ENCODE data around the gene RAB23. TPM values are rescaled to one million over a fixed set of nuclear protein-coding genes. Genes with fewer than 3 reads are reported as not detected.
"Not testable (repeated sequence)": the region's sequence is repeated elsewhere in the genome, so short reads cannot be mapped to it uniquely, and the experiment has no call there.

Gene RAB23
- total and polyA plus RNA-seq, 4 experiments from 2014 or later: 1.3 to 1.6 (median 1.3) TPM

DNA sequence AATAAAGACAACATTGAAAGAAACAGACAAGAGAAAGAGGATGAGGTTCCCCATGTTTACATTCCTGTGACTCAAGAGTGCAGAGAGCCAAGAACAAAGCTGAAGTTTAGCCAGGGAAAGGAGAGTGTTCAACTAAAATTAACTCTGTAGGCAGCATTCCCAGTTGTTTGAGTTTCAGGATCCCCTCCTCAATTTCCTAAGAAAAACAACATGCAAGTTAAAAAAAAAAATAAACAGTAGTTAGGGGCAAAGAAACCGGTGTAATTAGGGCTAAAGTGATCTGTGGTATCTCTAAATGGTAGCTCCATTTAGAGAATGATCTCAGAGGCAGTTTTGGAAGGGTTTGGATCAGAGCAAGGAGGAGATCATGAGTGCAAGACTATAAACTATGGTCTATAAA is 30.9 kb upstream of the RAB23 start:
- CTCF ChIA-PET (ENCODE audit: partially characterized antibody): interaction anchor here (1.8 kb wide), 1 partner anchor 64 kb away, joined by 4 read pairs; no protein-coding TSS in a partner anchor
- Histone ChIP-seq H3K4me3 (ENCODE audit: low read length in 2 of 2) (no peak overlapping the region), H3K36me3 (ENCODE audit: insufficient read depth, low read length) (no peaks in the 10 kb centered on the region), H3K27me3 (ENCODE audit: insufficient read depth, low read length) (no peaks in the 10 kb centered on the region), H3K27ac (ENCODE audit: low read depth, low read length) (no peak overlapping the region), H3K4me1 (ENCODE audit: insufficient read depth, low read length) (no peaks in the 10 kb centered on the region), H3K9me3 (ENCODE audit: control insufficient read depth in 1 of 2, low read length in 2 of 2) (no peaks in the 10 kb centered on the region)
- intact Hi-C loops (cut with micrococcal nuclease): no loop called here
- H3K27me3 Mint-ChIP-seq: no peaks in the 10 kb centered on the region
- no peaks in the 10 kb centered on the region for H3K4me1 Mint-ChIP-seq
- H3K4me3 Mint-ChIP-seq: no peak overlapping the region
- no peak for DNase-seq
- POLR2A ChIA-PET (ENCODE audit: partially characterized antibody): no interaction called here
- H3K9me3 Mint-ChIP-seq: no peaks in the 10 kb centered on the region
- no peak overlapping the region for H3K27ac Mint-ChIP-seq
- H3K36me3 Mint-ChIP-seq: no peaks in the 10 kb centered on the region

DNA sequence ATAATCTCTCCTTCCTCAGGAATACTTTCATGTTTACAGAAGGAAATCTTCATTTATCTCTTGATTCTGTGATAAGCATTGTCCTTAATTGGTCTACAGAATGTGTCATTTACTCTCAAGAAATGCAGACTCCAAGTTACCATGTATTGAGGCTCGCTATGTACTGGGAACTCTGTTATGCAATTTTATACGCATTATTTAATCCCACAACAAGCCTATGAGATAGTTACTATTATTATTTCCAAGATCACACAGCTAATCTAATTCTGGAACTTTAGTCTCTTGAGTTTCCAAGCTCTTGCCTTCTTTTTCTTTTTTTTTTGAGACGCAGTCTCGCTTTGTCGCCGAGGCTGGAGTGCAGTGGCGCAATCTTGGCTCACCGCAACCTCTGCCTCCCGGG is 30.0 kb upstream of the RAB23 start:
- H3K4me3 ChIP-seq (ENCODE audit: low read length in 2 of 2): no peak overlapping the region
- no peaks in the 10 kb centered on the region for H3K4me1 Mint-ChIP-seq
- no peak for DNase-seq
- H3K27me3 ChIP-seq (ENCODE audit: insufficient read depth, low read length): no peaks in the 10 kb centered on the region
- no peak overlapping the region for H3K27ac Mint-ChIP-seq
- no peak overlapping the region for H3K27ac ChIP-seq (ENCODE audit: low read depth, low read length)
- H3K27me3 Mint-ChIP-seq: no peaks in the 10 kb centered on the region
- no peaks in the 10 kb centered on the region for H3K36me3 ChIP-seq (ENCODE audit: insufficient read depth, low read length)
- H3K9me3 Mint-ChIP-seq: no peaks in the 10 kb centered on the region
- intact Hi-C loops (cut with micrococcal nuclease): no loop called here
- ChIA-PET POLR2A (ENCODE audit: partially characterized antibody) (no interaction called here), CTCF (ENCODE audit: partially characterized antibody) (interaction anchor here (1.8 kb wide), 1 partner anchor 64 kb away, joined by 4 read pairs; no protein-coding TSS in a partner anchor)
- H3K4me1 ChIP-seq (ENCODE audit: insufficient read depth, low read length): no peaks in the 10 kb centered on the region
- no peaks in the 10 kb centered on the region for H3K36me3 Mint-ChIP-seq
- no peaks in the 10 kb centered on the region for H3K9me3 ChIP-seq (ENCODE audit: control insufficient read depth in 1 of 2, low read length in 2 of 2)
- H3K4me3 Mint-ChIP-seq: no peak overlapping the region

DNA sequence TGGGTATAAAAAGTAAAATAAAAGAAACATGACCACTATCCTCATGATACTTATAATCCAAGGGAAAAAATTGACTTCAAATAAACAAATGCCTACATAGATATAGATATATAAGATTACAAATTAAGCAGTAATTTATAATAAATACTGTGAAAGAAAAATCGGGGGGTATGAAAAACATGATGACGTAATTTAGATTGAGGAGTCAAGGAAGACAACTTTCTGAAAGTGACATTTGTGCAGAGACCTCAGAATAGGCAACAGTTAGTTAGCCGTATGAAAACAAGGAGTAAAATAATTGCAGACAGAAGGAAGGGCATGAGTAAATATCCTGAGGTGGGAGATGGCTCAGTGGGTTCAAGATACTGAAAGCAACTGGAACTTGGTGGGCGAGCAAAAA is 28.2 kb upstream of the RAB23 start:
- intact Hi-C loops (cut with micrococcal nuclease): no loop called here
- POLR2A ChIA-PET (ENCODE audit: partially characterized antibody): no interaction called here
- no peak for DNase-seq
- Mint-ChIP-seq H3K4me1 (no peaks in the 10 kb centered on the region), H3K4me3 (no peak overlapping the region), H3K27ac (no peak overlapping the region), H3K27me3 (no peaks in the 10 kb centered on the region), H3K9me3 (no peaks in the 10 kb centered on the region), H3K36me3 (no peaks in the 10 kb centered on the region)
- Histone ChIP-seq H3K4me1 (ENCODE audit: insufficient read depth, low read length) (no peaks in the 10 kb centered on the region), H3K27ac (ENCODE audit: low read depth, low read length) (no peak overlapping the region), H3K36me3 (ENCODE audit: insufficient read depth, low read length) (no peaks in the 10 kb centered on the region), H3K27me3 (ENCODE audit: insufficient read depth, low read length) (no peaks in the 10 kb centered on the region), H3K4me3 (ENCODE audit: low read length in 2 of 2) (no peak overlapping the region), H3K9me3 (ENCODE audit: control insufficient read depth in 1 of 2, low read length in 2 of 2) (no peaks in the 10 kb centered on the region)
- CTCF ChIA-PET (ENCODE audit: partially characterized antibody): no interaction called here

DNA sequence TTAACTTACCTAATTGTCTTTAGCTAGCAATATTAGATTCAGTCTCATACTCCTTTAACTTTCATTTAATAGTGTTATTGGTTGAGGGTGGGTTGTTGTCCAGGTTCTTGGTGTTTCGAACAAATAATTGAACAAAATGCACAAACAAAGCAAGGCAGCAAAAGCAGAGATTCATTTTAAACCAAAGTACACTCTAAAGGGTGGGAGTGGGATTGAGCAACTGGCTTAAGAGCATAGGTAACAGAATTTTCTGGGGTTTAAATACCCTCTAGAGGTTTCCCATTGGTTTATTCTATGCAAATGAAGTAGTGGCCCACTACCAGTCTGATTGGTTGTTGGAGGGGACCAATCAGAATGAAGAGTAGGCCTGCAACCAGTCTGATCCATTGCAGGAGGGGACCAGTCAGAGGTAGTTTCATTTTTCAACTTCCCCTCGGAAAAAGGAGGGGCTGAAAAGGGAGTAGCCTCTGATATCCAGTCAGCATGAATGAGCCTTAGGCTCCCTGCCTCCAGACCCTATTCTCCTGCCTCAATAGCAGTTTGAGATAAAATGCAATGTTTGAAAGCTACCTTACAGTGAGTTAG is 26.3 kb upstream of the RAB23 start:
- Mint-ChIP-seq H3K27me3 (no peaks in the 10 kb centered on the region), H3K36me3 (no peaks in the 10 kb centered on the region), H3K4me3 (no peak overlapping the region), H3K4me1 (no peaks in the 10 kb centered on the region), H3K27ac (no peak overlapping the region), H3K9me3 (no peaks in the 10 kb centered on the region)
- no peak for DNase-seq
- Histone ChIP-seq H3K4me3 (ENCODE audit: low read length in 2 of 2) (no peak overlapping the region), H3K27me3 (ENCODE audit: insufficient read depth, low read length) (no peaks in the 10 kb centered on the region), H3K4me1 (ENCODE audit: insufficient read depth, low read length) (no peaks in the 10 kb centered on the region), H3K9me3 (ENCODE audit: control insufficient read depth in 1 of 2, low read length in 2 of 2) (no peaks in the 10 kb centered on the region), H3K36me3 (ENCODE audit: insufficient read depth, low read length) (no peaks in the 10 kb centered on the region), H3K27ac (ENCODE audit: low read depth, low read length) (no peak overlapping the region)
- ChIA-PET POLR2A (ENCODE audit: partially characterized antibody) (no interaction called here), CTCF (ENCODE audit: partially characterized antibody) (no interaction called here)
- intact Hi-C loops (cut with micrococcal nuclease): no loop called here

DNA sequence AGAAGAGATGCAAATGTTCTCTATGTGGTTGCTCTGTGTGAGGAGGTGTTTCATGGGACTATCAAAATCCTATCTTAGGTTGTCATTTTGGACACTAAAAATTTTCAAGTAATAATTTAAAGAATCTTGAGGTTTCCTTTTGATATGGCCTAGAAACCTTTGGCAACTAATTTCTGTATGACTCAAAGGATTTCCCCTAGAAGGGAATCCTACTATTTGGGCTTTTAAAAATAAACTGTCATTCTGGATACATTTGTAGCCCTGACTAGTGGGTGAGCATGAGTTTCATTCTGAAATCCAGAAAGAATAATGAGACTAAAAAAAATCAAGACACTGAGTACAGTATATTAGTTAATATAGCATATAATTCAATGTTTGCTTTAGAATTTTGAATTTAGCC is 25.5 kb upstream of the RAB23 start:
- no peaks in the 10 kb centered on the region for H3K27me3 ChIP-seq (ENCODE audit: insufficient read depth, low read length)
- H3K36me3 Mint-ChIP-seq: no peaks in the 10 kb centered on the region
- H3K27me3 Mint-ChIP-seq: no peaks in the 10 kb centered on the region
- no peaks in the 10 kb centered on the region for H3K9me3 Mint-ChIP-seq
- no peaks in the 10 kb centered on the region for H3K4me1 Mint-ChIP-seq
- no peaks in the 10 kb centered on the region for H3K4me1 ChIP-seq (ENCODE audit: insufficient read depth, low read length)
- no peak overlapping the region for H3K4me3 Mint-ChIP-seq
- H3K4me3 ChIP-seq (ENCODE audit: low read length in 2 of 2): no peak overlapping the region
- no peak overlapping the region for H3K27ac Mint-ChIP-seq
- H3K9me3 ChIP-seq (ENCODE audit: control insufficient read depth in 1 of 2, low read length in 2 of 2): no peaks in the 10 kb centered on the region
- DNase-seq: no peak
- no peak overlapping the region for H3K27ac ChIP-seq (ENCODE audit: low read depth, low read length)
- intact Hi-C loops (cut with micrococcal nuclease): no loop called here
- ChIA-PET CTCF (ENCODE audit: partially characterized antibody) (no interaction called here), POLR2A (ENCODE audit: partially characterized antibody) (no interaction called here)
- no peaks in the 10 kb centered on the region for H3K36me3 ChIP-seq (ENCODE audit: insufficient read depth, low read length)

DNA sequence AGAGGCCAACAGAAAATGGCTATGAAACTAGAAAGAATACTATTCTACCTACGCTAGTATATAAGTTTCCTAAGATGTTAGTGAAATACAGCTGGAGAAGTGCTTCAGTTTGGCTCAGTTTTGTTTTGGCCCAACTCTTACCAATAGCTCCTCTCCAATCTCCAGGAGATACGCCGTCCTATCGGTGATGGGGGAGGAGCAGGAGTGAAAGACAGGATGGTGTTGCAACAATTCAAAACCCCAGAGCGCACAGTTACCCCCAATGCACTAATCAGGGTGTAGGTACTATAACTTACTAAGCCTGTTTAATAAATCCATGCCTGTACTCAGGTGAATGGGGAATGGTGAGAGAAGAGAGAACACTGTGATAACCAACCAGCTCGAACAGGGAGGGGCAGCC is 24.2 kb upstream of the RAB23 start:
- Mint-ChIP-seq H3K27me3 (no peaks in the 10 kb centered on the region), H3K4me3 (no peak overlapping the region), H3K36me3 (no peaks in the 10 kb centered on the region), H3K9me3 (no peaks in the 10 kb centered on the region), H3K4me1 (no peaks in the 10 kb centered on the region), H3K27ac (no peak overlapping the region)
- H3K27me3 ChIP-seq (ENCODE audit: insufficient read depth, low read length): no peaks in the 10 kb centered on the region
- H3K27ac ChIP-seq (ENCODE audit: low read depth, low read length): no peak overlapping the region
- no peak for DNase-seq
- ChIA-PET CTCF (ENCODE audit: partially characterized antibody) (no interaction called here), POLR2A (ENCODE audit: partially characterized antibody) (no interaction called here)
- no peaks in the 10 kb centered on the region for H3K9me3 ChIP-seq (ENCODE audit: control insufficient read depth in 1 of 2, low read length in 2 of 2)
- H3K36me3 ChIP-seq (ENCODE audit: insufficient read depth, low read length): no peaks in the 10 kb centered on the region
- H3K4me3 ChIP-seq (ENCODE audit: low read length in 2 of 2): no peak overlapping the region
- intact Hi-C loops (cut with micrococcal nuclease): no loop called here
- H3K4me1 ChIP-seq (ENCODE audit: insufficient read depth, low read length): no peaks in the 10 kb centered on the region

DNA sequence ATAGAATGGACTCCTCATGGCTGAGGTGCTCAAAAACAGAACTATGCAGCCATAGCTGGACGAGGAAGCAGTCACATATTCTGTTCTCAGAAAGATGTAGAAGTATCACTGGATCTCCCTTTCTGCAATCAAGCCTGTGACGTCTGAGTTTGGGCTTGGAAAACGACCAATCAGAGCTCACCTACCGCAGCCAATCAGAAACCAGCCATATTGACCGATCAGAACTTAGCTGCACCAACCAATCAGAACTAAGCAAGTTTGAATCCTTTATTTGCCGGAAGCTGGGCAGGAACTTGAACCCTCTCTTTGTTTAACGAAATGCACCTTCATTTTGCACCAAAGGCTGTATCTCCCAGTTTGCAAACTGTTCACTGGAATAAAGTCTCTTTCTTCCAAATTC is 21.8 kb upstream of the RAB23 start:
- intact Hi-C loops (cut with micrococcal nuclease): no loop called here
- POLR2A ChIA-PET (ENCODE audit: partially characterized antibody): no interaction called here
- H3K27ac Mint-ChIP-seq: no peak overlapping the region

DNA sequence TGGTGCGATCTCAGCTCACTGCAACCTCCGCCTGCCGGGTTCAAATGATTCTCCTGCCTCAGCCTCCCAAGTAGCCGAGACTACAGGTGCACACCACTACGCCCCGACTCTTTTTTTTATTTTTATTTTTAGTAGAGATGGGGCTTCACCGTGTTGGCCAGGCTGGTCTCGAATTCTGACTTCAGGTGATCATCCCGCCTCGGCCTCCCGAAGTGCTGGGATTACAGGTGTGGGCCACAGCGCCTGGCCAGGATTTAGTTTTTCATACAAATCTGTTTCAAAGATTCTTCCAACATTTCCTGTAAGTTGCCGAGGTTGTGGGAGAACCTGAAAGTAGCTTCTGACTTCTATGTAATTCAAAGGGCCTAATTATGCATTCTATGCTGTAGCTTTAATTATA is 21.4 kb upstream of the RAB23 start:
- H3K4me1 Mint-ChIP-seq; intact Hi-C loops (cut with micrococcal nuclease); H3K27ac ChIP-seq (ENCODE audit: low read depth, low read length); DNase-seq; CTCF ChIA-PET (ENCODE audit: partially characterized antibody); H3K27ac Mint-ChIP-seq; H3K4me3 ChIP-seq (ENCODE audit: low read length in 2 of 2); POLR2A ChIA-PET (ENCODE audit: partially characterized antibody); H3K9me3 ChIP-seq (ENCODE audit: control insufficient read depth in 1 of 2, low read length in 2 of 2); H3K27me3 Mint-ChIP-seq; H3K36me3 ChIP-seq (ENCODE audit: insufficient read depth, low read length); H3K9me3 Mint-ChIP-seq; H3K27me3 ChIP-seq (ENCODE audit: insufficient read depth, low read length); H3K4me3 Mint-ChIP-seq; H3K36me3 Mint-ChIP-seq; H3K4me1 ChIP-seq (ENCODE audit: insufficient read depth, low read length): not testable (repeated sequence)

More for the DNA sequence above, 21.8 kb upstream of the RAB23 start:
- Mint-ChIP-seq H3K36me3 (no peaks in the 10 kb centered on the region), H3K4me3 (no peak overlapping the region), H3K27me3 (peaks cover 0 to 9% of the 10 kb centered on the region in 2 donors), H3K4me1 (no peaks in the 10 kb centered on the region), H3K9me3 (no peaks in the 10 kb centered on the region)
- CTCF ChIA-PET (ENCODE audit: partially characterized antibody): no interaction called here
- no peaks in the 10 kb centered on the region for H3K9me3 ChIP-seq (ENCODE audit: control insufficient read depth in 1 of 2, low read length in 2 of 2)
- no peak overlapping the region for H3K4me3 ChIP-seq (ENCODE audit: low read length in 2 of 2)
- no peaks in the 10 kb centered on the region for H3K36me3 ChIP-seq (ENCODE audit: insufficient read depth, low read length)
- no peaks in the 10 kb centered on the region for H3K4me1 ChIP-seq (ENCODE audit: insufficient read depth, low read length)
- DNase-seq: no peak
- H3K27me3 ChIP-seq (ENCODE audit: insufficient read depth, low read length): no peaks in the 10 kb centered on the region
- no peak overlapping the region for H3K27ac ChIP-seq (ENCODE audit: low read depth, low read length)
